Endothelial cell (in vitro differentiated cells): ENCODE results near the gene ARPP21. TPM values are rescaled to one million over a fixed set of nuclear protein-coding genes. Genes with fewer than 3 reads are reported as not detected.

ENCODE experiments used
- DNase-seq: peaks from one replicate; pipeline ENCODE4 v3.0.0; 2021; ENCODE audit warnings: low spot score
- H3K27ac Mint-ChIP-seq: one replicate; pipeline ENCODE4 v1.8.0; 2021; ENCODE audit warnings: mixed read lengths, inconsistent platforms; ENCODE audit not compliant: unreplicated experiment
- H3K27me3 Mint-ChIP-seq: one replicate; pipeline ENCODE4 v1.8.0; 2021; ENCODE audit warnings: mild to moderate bottlenecking, moderate library complexity, mixed read lengths, inconsistent platforms; ENCODE audit not compliant: unreplicated experiment
- H3K36me3 Mint-ChIP-seq: one replicate; pipeline ENCODE4 v1.8.0; 2021; ENCODE audit warnings: mild to moderate bottlenecking, low read depth, mixed read lengths, inconsistent platforms; ENCODE audit not compliant: unreplicated experiment
- H3K4me1 Mint-ChIP-seq: one replicate; pipeline ENCODE4 v1.8.0; 2021; ENCODE audit warnings: mild to moderate bottlenecking, mixed read lengths, inconsistent platforms; ENCODE audit not compliant: unreplicated experiment
- H3K4me3 Mint-ChIP-seq: one replicate; pipeline ENCODE4 v1.8.0; 2021; ENCODE audit warnings: mild to moderate bottlenecking, mixed read lengths, inconsistent platforms; ENCODE audit not compliant: unreplicated experiment
- H3K9me3 Mint-ChIP-seq: one replicate; pipeline ENCODE4 v1.8.0; 2021; ENCODE audit warnings: mixed read lengths, inconsistent platforms; ENCODE audit not compliant: unreplicated experiment
- long read RNA-seq: library from polyadenylated mRNA; unstranded; transcript quantifications from one replicate; pipeline ENCODE4 v2.0.0, GENCODE V29; 2020; ENCODE audit not compliant: unreplicated experiment
- total RNA-seq: library from RNA; stranded (reverse); fragmentation: NEBNext Ultra II Directional; extraction: Animal tissue kit (Norgen Biotek cat#: 25700); gene quantifications from one replicate; pipeline ENCODE4 v1.2.1, GENCODE V29; 2021; ENCODE audit not compliant: unreplicated experiment
- TF ChIP-seq, protein P1 (sequence below): fragments of 200-600 bp; sonication (generic); IDR thresholded peaks from one replicate; pipeline ENCODE4 v1.5.0; 2021; ENCODE audit warnings: antibody characterized with exemption; ENCODE audit not compliant: unreplicated experiment

ARPP21 gene
- not detected for total RNA-seq
- long read RNA-seq, result 0 reads

DNA sequence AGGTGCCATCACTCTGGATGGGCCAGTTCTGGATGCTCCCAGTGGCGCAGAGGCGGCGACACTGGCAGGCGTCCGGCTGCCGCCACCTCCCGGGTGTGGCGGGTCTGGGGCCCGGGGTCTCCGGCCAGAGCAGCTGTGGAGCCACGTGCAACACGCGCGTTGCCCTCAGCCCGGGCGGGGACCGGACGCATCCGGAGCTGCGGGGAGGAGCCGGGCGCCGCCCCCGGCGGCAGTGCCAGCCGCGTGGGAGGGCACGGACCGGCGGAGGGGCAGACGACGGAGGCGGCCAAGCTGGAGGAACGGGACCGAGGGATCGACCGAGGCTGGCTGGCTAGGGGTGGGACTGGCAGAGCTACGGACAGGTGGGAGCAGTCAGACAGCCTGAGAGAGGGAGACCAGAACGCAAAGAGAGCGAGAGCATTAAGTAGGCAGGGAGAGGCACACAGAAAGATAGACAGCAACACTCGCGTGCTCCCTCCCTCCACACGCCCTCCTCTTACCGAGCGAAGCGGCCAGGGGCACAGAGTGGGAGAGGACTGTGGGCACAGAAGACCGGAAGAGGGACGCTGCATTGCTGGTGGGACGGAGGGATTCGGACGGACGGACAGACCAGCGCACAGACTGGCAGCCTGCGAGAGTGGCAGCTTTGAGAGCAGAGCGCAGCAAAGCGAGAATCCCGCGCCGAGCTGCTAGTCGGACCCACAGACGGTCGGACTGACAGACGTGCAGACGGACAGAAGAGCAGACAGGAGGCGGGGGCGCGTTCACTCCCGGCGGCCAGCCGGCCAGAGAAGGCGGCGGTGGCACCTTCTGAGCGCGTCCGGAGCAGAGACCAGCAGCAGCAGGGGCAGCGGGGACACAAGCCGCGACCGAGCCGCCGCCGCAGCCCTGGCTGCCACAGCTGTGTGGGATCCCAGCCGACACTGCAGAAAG is at the start of gene ARPP21:
Gene ARPP21 (plus strand): TSS at position 272 of the 933 bp plus-strand sequence. CDS start 42,227 bp downstream, outside the sequence.
- DNase-seq, result peak; percentile 41
- TF ChIP-seq, protein P1, sequence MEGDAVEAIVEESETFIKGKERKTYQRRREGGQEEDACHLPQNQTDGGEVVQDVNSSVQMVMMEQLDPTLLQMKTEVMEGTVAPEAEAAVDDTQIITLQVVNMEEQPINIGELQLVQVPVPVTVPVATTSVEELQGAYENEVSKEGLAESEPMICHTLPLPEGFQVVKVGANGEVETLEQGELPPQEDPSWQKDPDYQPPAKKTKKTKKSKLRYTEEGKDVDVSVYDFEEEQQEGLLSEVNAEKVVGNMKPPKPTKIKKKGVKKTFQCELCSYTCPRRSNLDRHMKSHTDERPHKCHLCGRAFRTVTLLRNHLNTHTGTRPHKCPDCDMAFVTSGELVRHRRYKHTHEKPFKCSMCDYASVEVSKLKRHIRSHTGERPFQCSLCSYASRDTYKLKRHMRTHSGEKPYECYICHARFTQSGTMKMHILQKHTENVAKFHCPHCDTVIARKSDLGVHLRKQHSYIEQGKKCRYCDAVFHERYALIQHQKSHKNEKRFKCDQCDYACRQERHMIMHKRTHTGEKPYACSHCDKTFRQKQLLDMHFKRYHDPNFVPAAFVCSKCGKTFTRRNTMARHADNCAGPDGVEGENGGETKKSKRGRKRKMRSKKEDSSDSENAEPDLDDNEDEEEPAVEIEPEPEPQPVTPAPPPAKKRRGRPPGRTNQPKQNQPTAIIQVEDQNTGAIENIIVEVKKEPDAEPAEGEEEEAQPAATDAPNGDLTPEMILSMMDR, result no peak
- peak within 1 kb of the TSS; percentile 2 for H3K27ac Mint-ChIP-seq
- H3K4me3 Mint-ChIP-seq, result peak within 1 kb of the TSS; percentile 89
- H3K27me3 Mint-ChIP-seq, result peaks cover 10% of the 10 kb centered on the region
- peaks cover 13% of the 10 kb centered on the region for H3K4me1 Mint-ChIP-seq
- peaks cover 5% of the 10 kb centered on the region for H3K36me3 Mint-ChIP-seq
- H3K9me3 Mint-ChIP-seq, result no peaks in the 10 kb centered on the region

DNA sequence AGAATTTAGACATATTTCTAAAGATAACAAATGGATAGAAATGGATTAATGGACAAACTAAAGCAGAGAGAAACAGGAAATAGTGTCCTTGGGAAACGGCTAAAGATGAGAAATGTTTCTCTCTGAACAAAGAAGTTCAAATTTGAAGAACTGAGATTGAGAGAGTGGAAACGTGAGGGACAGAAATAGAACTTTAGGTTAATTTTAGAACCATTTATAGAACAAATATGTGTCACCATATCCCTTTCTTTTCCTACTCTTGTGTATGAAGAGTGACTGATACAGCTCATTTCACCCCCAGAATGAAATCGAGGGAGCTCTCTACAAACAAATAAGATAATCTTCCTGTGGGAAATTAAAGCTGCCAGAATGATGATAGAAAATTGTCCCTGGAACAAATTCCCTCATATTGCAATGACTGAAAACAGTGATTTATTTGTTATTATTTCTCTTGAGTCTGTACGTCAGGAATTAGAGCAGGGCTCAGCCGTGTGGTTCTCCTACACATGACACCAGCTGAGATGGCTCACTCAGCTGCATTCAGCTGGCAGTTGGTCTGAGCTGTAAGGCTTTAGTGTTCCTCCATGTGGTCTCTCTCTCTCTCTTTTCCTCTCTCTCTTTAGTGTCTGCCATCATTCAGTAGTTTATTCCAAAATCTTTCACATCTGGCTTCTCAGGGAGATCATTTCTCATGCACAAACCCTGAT is 46.6 kb upstream of the ARPP21 start:
- Mint-ChIP-seq H3K4me1 (no peaks in the 10 kb centered on the region), H3K9me3 (no peaks in the 10 kb centered on the region), H3K27me3 (no peaks in the 10 kb centered on the region), H3K27ac (no peak overlapping the region), H3K4me3 (no peak overlapping the region), H3K36me3 (no peaks in the 10 kb centered on the region)
- no peak for DNase-seq
- TF ChIP-seq, protein P1, result no peak

DNA sequence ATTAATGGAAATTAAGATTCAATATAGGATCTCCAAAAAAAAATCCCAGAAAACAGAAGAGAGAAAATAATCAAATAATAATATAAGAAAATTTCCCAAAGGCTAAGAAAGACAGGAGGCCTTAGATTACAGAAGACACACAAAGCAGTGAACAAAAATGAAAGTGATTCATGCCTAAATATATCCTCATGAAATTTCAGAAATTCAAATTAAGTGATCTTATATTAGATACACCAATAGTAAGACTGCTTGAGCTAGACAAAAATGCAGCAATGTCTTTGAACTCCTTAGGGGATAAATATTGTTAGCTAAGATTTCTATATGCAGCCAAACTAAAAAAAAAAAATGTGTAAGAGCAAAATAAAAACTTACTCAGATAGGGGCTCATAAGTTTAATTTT is 44.6 kb upstream of the ARPP21 start:
- Mint-ChIP-seq H3K4me1 (no peaks in the 10 kb centered on the region), H3K9me3 (no peaks in the 10 kb centered on the region), H3K4me3 (no peak overlapping the region), H3K27ac (no peak overlapping the region), H3K27me3 (no peaks in the 10 kb centered on the region), H3K36me3 (no peaks in the 10 kb centered on the region)
- TF ChIP-seq, protein P1, result no peak
- no peak for DNase-seq

DNA sequence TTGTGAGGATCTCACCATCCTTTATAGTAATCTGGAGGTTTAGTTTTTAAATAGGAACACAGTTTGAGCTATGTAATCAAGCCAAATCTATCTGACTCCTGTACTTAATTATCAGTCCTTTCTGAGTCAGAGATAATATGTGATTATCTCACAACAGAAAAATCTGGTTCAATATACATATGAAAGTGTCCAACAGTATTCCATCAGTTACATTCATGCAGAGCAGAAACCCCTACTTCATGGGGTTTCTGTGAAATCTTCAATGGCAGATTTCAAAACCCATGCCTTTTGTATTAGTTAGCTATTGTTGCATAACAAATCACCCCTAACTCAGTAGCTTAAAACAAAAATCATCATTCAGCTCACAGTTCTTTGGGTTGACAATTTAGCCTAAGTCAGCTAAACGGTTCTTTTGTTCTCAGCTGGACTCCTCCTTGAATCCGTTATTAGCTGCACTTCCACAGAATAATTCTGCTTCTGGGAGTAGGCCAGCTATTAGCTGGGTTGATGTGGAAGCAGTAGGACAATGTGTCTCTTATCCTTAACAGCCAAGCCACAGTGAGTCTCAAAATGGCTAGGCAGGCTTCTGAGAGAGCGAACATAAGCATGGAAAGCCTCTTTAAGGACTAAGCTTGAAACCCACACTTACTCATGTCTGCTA is 42.9 kb upstream of the ARPP21 start:
- no peaks in the 10 kb centered on the region for H3K36me3 Mint-ChIP-seq

More for the DNA sequence above, 42.9 kb upstream of the ARPP21 start:
- no peaks in the 10 kb centered on the region for H3K4me1 Mint-ChIP-seq
- H3K27me3 Mint-ChIP-seq, result no peaks in the 10 kb centered on the region
- no peak overlapping the region for H3K27ac Mint-ChIP-seq
- DNase-seq, result no peak
- no peaks in the 10 kb centered on the region for H3K9me3 Mint-ChIP-seq
- no peak overlapping the region for H3K4me3 Mint-ChIP-seq
- TF ChIP-seq, protein P1, result no peak
